ENCODE data around the gene EEFSEC. TPM values are rescaled to one million over a fixed set of nuclear protein-coding genes. Genes with fewer than 3 reads are reported as not detected.

Gene EEFSEC
- total and polyA plus RNA-seq, 2 of the 4 experiments (the other 2 are of a cell fraction), result 4.5 to 9.3 TPM

- H2AK9ac ChIP-seq (replicated peaks; ENCODE audit: low read depth, low read length, poor library complexity), result no peak overlapping the region
- H3K4me1 ChIP-seq (ENCODE audit: control insufficient read depth, insufficient read depth, low read length), result no peaks in the 10 kb centered on the region
- H3K79me1 ChIP-seq (ENCODE audit: low read depth in 1 of 2, low read length in 2 of 2), result no peaks in the 10 kb centered on the region
- H2BK20ac ChIP-seq (ENCODE audit: low read depth, low read length), result no peak overlapping the region
- ChIA-PET POLR2A (ENCODE audit: unreplicated experiment) (interaction anchor here (0.7 kb wide), 1 partner anchor 163 kb away, joined by 12 read pairs; no protein-coding TSS in a partner anchor), CTCF (no interaction called here)
- no peak overlapping the region for H3K4me2 ChIP-seq (ENCODE audit: low read depth, low read length)
- no peaks in the 10 kb centered on the region for H3K9me1 ChIP-seq (ENCODE audit: insufficient read depth, low read length)
- H2AFZ ChIP-seq (replicated peaks; ENCODE audit: low read length, poor library complexity), result no peak overlapping the region
- H3K27me3 ChIP-seq (ENCODE audit: control insufficient read depth, insufficient read depth, low read length), result no peaks in the 10 kb centered on the region
- H3K14ac ChIP-seq (replicated peaks; ENCODE audit: low read depth, low read length), result no peak overlapping the region
- no peak overlapping the region for H4K8ac ChIP-seq (ENCODE audit: low read depth in 2 of 2, low read length in 2 of 2)
- H3K9me3 ChIP-seq (ENCODE audit: control insufficient read depth, insufficient read depth, low read length), result no peaks in the 10 kb centered on the region
- H3K27ac ChIP-seq (ENCODE audit: insufficient read depth, low read length), result no peak overlapping the region
- H2BK5ac ChIP-seq (ENCODE audit: low read depth, low read length, poor library complexity, severe bottlenecking), result no peak overlapping the region
- dilution Hi-C loops (cut with HindIII; ENCODE audit: low sequenced_read_pairs, unreplicated experiment) (no loop called here), in situ Hi-C loops (cut with MboI; ENCODE audit: low sequenced_read_pairs) (no loop called here), intact Hi-C loops (cut with micrococcal nuclease) (no loop called here)
- H3K4ac ChIP-seq (ENCODE audit: low read depth, low read length), result no peak overlapping the region
- ATAC-seq (ENCODE audit: low read depth) (no peak), DNase-seq (no peak)
- H2BK120ac ChIP-seq (ENCODE audit: low read depth, low read length), result no peak overlapping the region
- H3K18ac ChIP-seq (ENCODE audit: low read depth, low read length), result no peak overlapping the region
- H3K4me3 ChIP-seq (ENCODE audit: insufficient read depth, low read depth, low read length), result no peak overlapping the region
- no peak overlapping the region for H3K9ac ChIP-seq (ENCODE audit: low read depth, low read length)
- no peak overlapping the region for H2AK5ac ChIP-seq (ENCODE audit: low read depth, low read length)
- H4K91ac ChIP-seq (ENCODE audit: insufficient read depth, low read depth, low read length), result no peak overlapping the region
- 100% methylated on average over 1 of the region's 12 CpGs; no CpG with 5 or more reads in 1 of the 2 experiments for WGBS, 2 experiments (ENCODE audit: extremely low coverage in 2 of 2, insufficient read length in 1 of 2)
- H3K56ac ChIP-seq (ENCODE audit: extremely low read depth, insufficient read depth, low read length), result no peak overlapping the region
- H3K23ac ChIP-seq (ENCODE audit: low read depth, low read length), result no peak overlapping the region
- H4K20me1 ChIP-seq (ENCODE audit: insufficient read depth, low read length), result no peaks in the 10 kb centered on the region
- no TSS peak for BruUV-seq (replicated peaks)
- TF ChIP-seq RFX5 (IDR thresholded peaks at IDR 0.05; ENCODE audit: low read depth, low read length) (no peak), CEBPB (IDR thresholded peaks at IDR 0.05; ENCODE audit: low read depth, low read length) (no peak), SMC3 (IDR thresholded peaks at IDR 0.05; ENCODE audit: low read depth, low read length) (no peak), FOS (IDR thresholded peaks at IDR 0.05; ENCODE audit: low read depth, low read length) (no peak), NFE2L2 (IDR thresholded peaks at IDR 0.05; ENCODE audit: low read depth, low read length) (no peak), MAFK (IDR thresholded peaks at IDR 0.05; ENCODE audit: low read depth, low read length) (no peak), POLR2A (IDR thresholded peaks at IDR 0.05; ENCODE audit: low read depth, low read length) (no peak), RCOR1 (IDR thresholded peaks at IDR 0.05; ENCODE audit: insufficient replicate concordance, low read length) (no peak), BHLHE40 (IDR thresholded peaks at IDR 0.05; ENCODE audit: low read depth, low read length) (no peak), MXI1 (IDR thresholded peaks at IDR 0.05; ENCODE audit: borderline replicate concordance, low read depth, low read length) (no peak), ELK1 (IDR thresholded peaks at IDR 0.05; ENCODE audit: borderline replicate concordance, low read depth, low read length) (no peak), CHD1 (IDR thresholded peaks at IDR 0.05; ENCODE audit: low read depth, low read length) (no peak)
- TF ChIP-seq, protein P1, sequence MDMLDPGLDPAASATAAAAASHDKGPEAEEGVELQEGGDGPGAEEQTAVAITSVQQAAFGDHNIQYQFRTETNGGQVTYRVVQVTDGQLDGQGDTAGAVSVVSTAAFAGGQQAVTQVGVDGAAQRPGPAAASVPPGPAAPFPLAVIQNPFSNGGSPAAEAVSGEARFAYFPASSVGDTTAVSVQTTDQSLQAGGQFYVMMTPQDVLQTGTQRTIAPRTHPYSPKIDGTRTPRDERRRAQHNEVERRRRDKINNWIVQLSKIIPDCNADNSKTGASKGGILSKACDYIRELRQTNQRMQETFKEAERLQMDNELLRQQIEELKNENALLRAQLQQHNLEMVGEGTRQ (IDR thresholded peaks at IDR 0.05; ENCODE audit: low read depth, low read length), result no peak
- TF ChIP-seq, protein P2, sequence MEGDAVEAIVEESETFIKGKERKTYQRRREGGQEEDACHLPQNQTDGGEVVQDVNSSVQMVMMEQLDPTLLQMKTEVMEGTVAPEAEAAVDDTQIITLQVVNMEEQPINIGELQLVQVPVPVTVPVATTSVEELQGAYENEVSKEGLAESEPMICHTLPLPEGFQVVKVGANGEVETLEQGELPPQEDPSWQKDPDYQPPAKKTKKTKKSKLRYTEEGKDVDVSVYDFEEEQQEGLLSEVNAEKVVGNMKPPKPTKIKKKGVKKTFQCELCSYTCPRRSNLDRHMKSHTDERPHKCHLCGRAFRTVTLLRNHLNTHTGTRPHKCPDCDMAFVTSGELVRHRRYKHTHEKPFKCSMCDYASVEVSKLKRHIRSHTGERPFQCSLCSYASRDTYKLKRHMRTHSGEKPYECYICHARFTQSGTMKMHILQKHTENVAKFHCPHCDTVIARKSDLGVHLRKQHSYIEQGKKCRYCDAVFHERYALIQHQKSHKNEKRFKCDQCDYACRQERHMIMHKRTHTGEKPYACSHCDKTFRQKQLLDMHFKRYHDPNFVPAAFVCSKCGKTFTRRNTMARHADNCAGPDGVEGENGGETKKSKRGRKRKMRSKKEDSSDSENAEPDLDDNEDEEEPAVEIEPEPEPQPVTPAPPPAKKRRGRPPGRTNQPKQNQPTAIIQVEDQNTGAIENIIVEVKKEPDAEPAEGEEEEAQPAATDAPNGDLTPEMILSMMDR (conservative IDR thresholded peaks at IDR 0.05; ENCODE audit: low read depth, low read length), result no peak
- H4K5ac ChIP-seq (ENCODE audit: low read depth, low read length), result no peak overlapping the region
- no peak overlapping the region for H2BK15ac ChIP-seq (ENCODE audit: low read depth, low read length)
- no peaks in the 10 kb centered on the region for H3K36me3 ChIP-seq (ENCODE audit: control insufficient read depth, insufficient read depth, low read length)
These were observed 175.5 kb downstream of the EEFSEC start for GRCh38 chr3:128328546-128329458.
